GM18909 (cell line): ENCODE results near the gene C2CD3.

Experiments
- ATAC-seq: cut with Tn5 transposase; IDR thresholded peaks from one replicate; pipeline ENCODE4 v1.9.1; 2021; ENCODE audit warnings: mild to moderate bottlenecking; ENCODE audit not compliant: unreplicated experiment, poor library complexity

C2CD3 gene

GRCh38 chr11:74024261-74025029 lies 146.4 kb downstream of the C2CD3 start:
- ATAC-seq = no peak

DNA sequence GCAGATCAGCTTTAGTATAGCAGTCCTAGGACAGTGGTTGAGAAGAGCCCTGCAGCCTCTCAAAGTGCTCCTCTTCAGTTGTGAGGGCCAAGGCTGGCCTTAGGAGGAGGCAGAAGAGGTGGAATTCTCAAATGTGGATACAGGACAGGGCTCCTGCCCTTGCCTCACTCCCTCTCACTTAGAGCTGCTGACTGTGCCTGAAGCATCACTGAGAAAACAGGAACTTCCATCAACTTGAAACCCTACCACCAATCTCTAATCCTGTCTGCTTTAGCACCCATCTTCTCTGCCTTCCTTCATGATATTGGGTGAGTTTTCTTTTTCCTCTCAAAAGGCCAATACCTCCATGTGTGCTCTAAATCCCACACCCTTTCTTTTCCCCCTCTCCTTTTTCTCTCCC lies 147.5 kb downstream of the C2CD3 start:
- no peak for ATAC-seq

GRCh38 chr11:74022546-74022945 lies 148.3 kb downstream of the C2CD3 start:
- ATAC-seq = no peak

- ATAC-seq = no peak
Measured at GRCh38 chr11:74021998-74022397, 148.8 kb downstream of the C2CD3 start.

DNA sequence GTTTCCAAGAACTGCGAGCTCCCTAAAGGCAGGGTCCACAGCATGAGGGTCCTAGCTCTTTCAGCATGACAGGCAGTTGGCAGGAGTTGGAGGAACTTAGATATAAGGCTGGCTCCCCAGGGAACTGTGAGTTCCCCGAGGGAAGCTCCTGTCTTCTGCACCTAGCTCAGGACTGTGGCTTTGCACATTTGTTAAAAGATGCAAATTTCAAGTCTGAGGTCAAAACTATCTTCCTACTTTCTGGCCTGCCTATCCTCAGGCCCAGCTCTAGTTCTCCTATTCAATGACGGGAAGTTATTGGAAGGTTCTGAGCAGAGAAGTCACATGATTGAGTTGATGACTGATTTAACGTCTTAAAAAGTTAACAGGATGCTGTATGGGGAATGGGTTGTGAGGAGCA lies 150.3 kb downstream of the C2CD3 start:
- no peak for ATAC-seq

GRCh38 chr11:74019860-74020259 lies 150.9 kb downstream of the C2CD3 start:
- ATAC-seq = no peak

DNA sequence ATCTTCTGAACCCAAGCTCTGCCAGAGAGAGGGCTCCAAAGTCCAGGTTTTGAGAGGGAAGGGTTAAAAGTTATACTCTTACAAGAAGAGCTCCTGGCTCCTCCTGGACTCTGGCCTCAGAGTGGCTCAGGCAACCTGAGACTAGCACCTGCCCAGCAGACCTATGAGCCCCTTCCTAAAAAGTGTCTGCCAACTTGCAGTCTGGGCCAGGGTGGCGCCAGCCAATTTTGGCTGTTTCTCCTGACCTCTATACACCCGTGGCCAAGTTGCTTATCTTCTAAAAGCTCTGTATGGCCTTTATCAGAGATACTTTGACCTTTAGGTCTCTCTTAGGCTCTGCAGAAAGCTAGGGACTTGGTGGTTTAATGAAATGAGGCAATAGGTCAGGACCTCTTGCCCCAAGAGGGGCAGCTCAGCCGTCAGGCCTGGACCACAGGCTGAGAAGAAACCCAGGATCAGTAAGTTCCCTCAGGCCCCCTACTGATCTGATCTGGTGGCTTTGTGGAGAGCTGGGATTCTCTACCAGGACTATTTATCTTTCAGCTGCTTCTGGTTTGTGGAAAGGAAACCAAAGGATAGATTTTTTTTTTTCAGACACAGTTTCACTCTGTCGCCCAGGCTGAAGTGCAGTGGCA lies 151.6 kb downstream of the C2CD3 start:
- no peak for ATAC-seq

- ATAC-seq = no peak
Measured at GRCh38 chr11:74018331-74019005, 152.3 kb downstream of the C2CD3 start.

DNA sequence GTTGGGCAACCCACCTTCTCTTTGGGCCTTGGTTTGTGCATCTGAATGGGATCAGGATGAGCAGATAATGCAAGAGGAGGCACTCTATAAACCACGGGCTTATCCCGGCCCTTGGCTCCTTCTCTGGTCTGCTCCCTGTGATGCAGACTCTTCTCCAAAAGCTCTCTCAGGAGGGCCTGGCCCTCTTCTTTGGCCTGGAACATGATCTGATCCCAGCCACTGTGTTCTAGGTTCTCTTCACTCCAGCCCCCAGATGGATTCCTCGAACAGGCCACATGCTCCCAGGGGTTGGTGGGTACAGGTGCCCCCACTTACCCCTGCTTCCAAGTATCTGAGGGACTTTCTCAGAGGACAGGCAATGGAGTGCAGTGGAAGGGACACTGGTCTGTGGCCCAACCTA lies 153.2 kb downstream of the C2CD3 start:
- no peak for ATAC-seq

DNA sequence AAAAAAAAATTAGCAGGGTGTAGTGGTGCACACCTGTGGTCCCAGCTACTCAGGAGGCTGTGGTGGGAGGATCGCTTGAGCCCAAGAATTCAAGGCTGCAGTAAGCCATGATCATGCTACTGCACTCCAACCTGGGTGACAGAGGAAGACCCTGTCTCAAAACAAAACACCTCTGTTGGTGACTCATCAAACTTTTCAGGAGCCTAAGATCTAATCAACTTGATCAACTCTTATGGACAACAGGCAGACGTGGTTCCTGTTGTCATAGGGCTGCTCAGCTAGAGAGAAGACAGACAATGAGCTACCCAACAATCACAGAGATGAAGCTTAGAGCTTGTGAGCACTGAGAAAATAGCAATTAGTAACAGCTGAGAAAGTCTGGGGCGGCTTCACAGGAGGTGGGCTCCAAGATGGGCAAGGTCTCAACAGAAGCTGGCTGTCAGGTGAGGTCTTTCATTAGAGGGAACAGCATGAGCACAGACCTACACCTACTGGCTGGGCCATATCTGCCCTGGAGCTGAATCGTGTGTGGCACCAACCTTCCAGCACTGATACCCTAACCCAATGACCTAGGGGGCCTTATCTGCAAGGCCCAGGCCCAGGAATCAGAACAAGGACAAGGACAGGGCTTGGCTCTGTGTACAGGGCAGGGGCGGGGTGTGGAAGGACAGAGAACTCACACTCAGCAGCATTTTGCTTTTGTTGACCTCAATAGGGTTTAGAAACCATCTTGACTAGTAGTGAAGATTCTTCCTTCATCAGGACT lies 154.7 kb downstream of the C2CD3 start:
- ATAC-seq = no peak

- ATAC-seq = no peak
Measured at GRCh38 chr11:74014880-74015279, 155.9 kb downstream of the C2CD3 start.

- ATAC-seq = no peak
Measured at GRCh38 chr11:74013141-74013540, 157.7 kb downstream of the C2CD3 start.

DNA sequence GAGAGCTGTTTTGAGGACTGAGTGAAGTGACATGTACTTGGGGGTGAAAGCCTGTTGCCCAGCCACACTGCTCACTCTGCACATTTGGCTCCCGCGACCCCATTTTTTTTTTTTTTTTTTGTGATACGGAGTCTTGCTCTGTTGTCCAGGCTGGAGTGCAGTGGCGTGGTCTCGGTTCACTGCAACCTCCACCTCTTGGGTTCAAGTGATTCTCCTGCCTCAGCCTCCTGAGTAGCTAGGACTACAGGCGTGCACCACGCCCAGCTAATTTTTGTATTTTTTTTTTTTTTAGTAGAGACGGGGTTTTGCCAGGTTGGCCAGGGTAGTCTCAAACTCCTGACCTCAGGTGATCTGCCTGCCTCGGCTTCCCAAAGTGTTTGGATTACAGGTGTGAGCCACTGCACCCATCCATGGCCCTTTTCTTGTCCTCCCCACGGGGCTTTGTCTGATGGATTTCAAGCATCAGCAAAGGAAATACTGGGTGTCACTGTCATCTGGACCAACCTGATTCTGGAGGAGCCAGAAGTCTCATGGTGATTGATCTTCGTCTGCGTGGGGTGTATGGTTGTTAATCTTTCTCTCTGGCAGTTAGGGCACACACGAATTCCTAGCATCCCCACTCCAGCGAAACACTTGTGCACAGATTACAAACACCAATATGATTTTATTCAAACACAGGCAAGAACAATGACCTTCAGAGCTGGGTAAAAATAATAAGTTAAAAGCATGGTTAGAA lies 158.6 kb downstream of the C2CD3 start:
- no peak for ATAC-seq

- ATAC-seq = peak; percentile 82
Measured at GRCh38 chr11:74011360-74012073, 159.3 kb downstream of the C2CD3 start.

- no peak for ATAC-seq
Measured at GRCh38 chr11:74010306-74011300, 160.2 kb downstream of the C2CD3 start.

DNA sequence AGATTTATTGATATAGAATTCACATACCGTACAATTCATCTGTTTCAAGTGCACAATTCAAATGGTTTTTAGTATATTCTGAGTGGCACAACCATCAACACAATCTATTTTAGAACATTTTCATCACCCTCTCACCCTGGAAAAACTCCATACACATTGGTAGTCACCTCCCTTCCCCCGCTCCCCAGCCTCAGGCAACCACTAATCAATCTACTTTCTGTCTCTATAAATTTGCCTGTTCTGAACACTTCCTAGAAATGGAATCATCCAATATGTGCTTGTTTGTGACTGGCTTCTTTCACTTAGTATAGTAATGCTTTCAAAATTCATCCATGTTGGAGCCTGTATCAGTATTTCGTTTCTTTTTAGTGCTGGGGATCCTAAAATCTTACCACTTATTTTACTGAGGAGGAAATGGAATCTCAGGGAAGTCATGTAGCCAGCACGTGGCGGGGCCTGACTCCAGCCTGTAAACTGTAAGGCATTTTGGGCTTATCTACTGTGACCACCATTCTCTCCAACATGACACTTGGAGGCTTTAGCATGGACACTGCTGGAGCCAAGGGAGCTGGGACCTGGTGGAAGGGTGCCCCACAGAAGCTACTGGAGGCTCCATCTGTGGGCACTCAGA lies 161.0 kb downstream of the C2CD3 start:
- no peak for ATAC-seq

DNA sequence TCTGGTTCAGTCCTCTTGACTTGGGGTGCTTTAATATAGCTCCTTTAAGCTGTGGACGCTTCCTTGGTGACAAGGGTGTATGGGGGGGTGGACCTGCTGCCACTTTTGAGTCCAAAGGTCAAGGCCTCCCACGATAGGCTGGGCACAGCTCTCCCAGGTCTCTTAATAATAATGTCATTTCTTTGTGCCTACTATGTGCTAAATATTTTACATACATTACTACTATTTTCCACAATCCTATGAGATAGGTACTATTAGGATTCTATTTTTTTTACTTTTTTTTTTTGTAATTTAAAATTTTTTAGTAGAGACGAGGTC lies 161.6 kb downstream of the C2CD3 start:
- ATAC-seq = no peak
